Neural progenitor cell (in vitro differentiated cells): ENCODE results near the gene DEGS1.

Experiments used
- EZH2 ChIP-seq: fragments of 200-600 bp; sonication (generic); IDR thresholded peaks from 2 replicates; pipeline ENCODE4 v1.6.1; 2017; ENCODE audit warnings: antibody characterized with exemption, mild to moderate bottlenecking, moderate library complexity
- TF ChIP-seq, protein P1 (sequence below): fragments of 200-600 bp; sonication (generic); IDR thresholded peaks from 2 replicates; pipeline ENCODE4 v1.5.1; 2017; ENCODE audit warnings: antibody characterized with exemption, mild to moderate bottlenecking

DNA sequence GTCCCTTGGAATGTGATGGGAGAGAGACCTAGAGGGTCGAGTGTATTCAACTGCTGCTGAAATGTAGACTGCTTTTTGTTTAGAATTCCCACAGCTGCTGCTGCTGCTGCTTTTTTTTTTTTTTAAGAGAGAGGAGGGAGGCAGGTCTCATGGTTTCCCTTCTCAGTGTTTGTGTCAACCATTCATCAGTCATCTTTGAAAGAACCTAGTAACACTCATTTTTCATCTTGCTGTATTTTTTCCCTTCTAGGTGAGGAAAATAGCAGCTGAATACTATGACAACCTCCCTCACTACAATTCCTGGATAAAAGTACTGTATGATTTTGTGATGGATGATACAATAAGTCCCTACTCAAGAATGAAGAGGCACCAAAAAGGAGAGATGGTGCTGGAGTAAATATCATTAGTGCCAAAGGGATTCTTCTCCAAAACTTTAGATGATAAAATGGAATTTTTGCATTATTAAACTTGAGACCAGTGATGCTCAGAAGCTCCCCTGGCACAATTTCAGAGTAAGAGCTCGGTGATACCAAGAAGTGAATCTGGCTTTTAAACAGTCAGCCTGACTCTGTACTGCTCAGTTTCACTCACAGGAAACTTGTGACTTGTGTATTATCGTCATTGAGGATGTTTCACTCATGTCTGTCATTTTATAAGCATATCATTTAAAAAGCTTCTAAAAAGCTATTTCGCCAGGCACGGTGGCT lies 9.2 kb downstream of the DEGS1 start:
- TF ChIP-seq, protein P1, sequence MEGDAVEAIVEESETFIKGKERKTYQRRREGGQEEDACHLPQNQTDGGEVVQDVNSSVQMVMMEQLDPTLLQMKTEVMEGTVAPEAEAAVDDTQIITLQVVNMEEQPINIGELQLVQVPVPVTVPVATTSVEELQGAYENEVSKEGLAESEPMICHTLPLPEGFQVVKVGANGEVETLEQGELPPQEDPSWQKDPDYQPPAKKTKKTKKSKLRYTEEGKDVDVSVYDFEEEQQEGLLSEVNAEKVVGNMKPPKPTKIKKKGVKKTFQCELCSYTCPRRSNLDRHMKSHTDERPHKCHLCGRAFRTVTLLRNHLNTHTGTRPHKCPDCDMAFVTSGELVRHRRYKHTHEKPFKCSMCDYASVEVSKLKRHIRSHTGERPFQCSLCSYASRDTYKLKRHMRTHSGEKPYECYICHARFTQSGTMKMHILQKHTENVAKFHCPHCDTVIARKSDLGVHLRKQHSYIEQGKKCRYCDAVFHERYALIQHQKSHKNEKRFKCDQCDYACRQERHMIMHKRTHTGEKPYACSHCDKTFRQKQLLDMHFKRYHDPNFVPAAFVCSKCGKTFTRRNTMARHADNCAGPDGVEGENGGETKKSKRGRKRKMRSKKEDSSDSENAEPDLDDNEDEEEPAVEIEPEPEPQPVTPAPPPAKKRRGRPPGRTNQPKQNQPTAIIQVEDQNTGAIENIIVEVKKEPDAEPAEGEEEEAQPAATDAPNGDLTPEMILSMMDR: no peak
- no peak for TF ChIP-seq EZH2
